M059J (cell line): ENCODE measurements around the gene BST1. TPM values are rescaled to one million over a fixed set of nuclear protein-coding genes. Genes with fewer than 3 reads are reported as not detected.
"Not testable (repeated sequence)": the region's sequence is repeated elsewhere in the genome, so short reads cannot be mapped to it uniquely, and the experiment has no call there.

Experiments used
- DNase-seq: peaks from one replicate; pipeline ENCODE4 v3.0.0-alpha.2; 2012; ENCODE audit warnings: low read depth
- total RNA-seq: library from RNA; depleted of rRNA; stranded (reverse); fragments of >200 nt; shearing (Covaris generic); gene quantifications from 2 replicates; pipeline ENCODE4 v1.2.3, GENCODE V29; 2014

Gene BST1
- total RNA-seq, 1 experiment from 2014 or later = 8.6 TPM

- peak; percentile 5 for DNase-seq
Observed at GRCh38 chr4:15744016-15744545, 41.2 kb downstream of the BST1 start.

- DNase-seq = no peak
Observed at GRCh38 chr4:15746110-15746509, 43.2 kb downstream of the BST1 start.

- DNase-seq = no peak
Observed at GRCh38 chr4:15749001-15749400, 46.1 kb downstream of the BST1 start.

- no peak for DNase-seq
Observed at GRCh38 chr4:15751153-15751552, 48.3 kb downstream of the BST1 start.

GRCh38 chr4:15753081-15753480 lies 50.2 kb downstream of the BST1 start:
- no peak for DNase-seq

- peak; percentile 73 for DNase-seq
Observed at GRCh38 chr4:15753786-15754185, 50.9 kb downstream of the BST1 start.

GRCh38 chr4:15754323-15754722 lies 51.5 kb downstream of the BST1 start:
- DNase-seq = peak; percentile 85

GRCh38 chr4:15755321-15756155 lies 52.7 kb downstream of the BST1 start:
- DNase-seq = peak; percentile 91

GRCh38 chr4:15756361-15756861 lies 53.5 kb downstream of the BST1 start:
- DNase-seq = peak; percentile 93

GRCh38 chr4:15757054-15757453 lies 54.2 kb downstream of the BST1 start:
- no peak for DNase-seq

GRCh38 chr4:15758294-15758693 lies 55.4 kb downstream of the BST1 start:
- DNase-seq = no peak

GRCh38 chr4:15762460-15762859 lies 59.6 kb downstream of the BST1 start:
- DNase-seq = not testable (repeated sequence)

- DNase-seq = no peak
Observed at GRCh38 chr4:15765391-15765790, 62.5 kb downstream of the BST1 start.

- peak; percentile 45 for DNase-seq
Observed at GRCh38 chr4:15765910-15766697, 63.2 kb downstream of the BST1 start.

GRCh38 chr4:15766821-15767220 lies 64.0 kb downstream of the BST1 start:
- no peak for DNase-seq

GRCh38 chr4:15769202-15769601 lies 66.3 kb downstream of the BST1 start:
- DNase-seq = no peak

GRCh38 chr4:15771216-15772058 lies 68.6 kb downstream of the BST1 start:
- DNase-seq = no peak

- DNase-seq = peak; percentile 77
Observed at GRCh38 chr4:15774020-15774420, 71.2 kb downstream of the BST1 start.

GRCh38 chr4:15776871-15777648 lies 74.2 kb downstream of the BST1 start:
- DNase-seq = no peak

- DNase-seq = no peak
Observed at GRCh38 chr4:15777697-15778288, 74.9 kb downstream of the BST1 start.
